HG02884 (cell line): ENCODE data around the gene ANXA10.
"Not testable (repeated sequence)": the region's sequence is repeated elsewhere in the genome, so short reads cannot be mapped to it uniquely, and the experiment has no call there.

ENCODE experiments used
- ATAC-seq: cut with Tn5 transposase; IDR thresholded peaks from one replicate; pipeline ENCODE4 v1.9.1; 2021; ENCODE audit warnings: mild to moderate bottlenecking, moderate library complexity; ENCODE audit not compliant: unreplicated experiment

Gene ANXA10

DNA sequence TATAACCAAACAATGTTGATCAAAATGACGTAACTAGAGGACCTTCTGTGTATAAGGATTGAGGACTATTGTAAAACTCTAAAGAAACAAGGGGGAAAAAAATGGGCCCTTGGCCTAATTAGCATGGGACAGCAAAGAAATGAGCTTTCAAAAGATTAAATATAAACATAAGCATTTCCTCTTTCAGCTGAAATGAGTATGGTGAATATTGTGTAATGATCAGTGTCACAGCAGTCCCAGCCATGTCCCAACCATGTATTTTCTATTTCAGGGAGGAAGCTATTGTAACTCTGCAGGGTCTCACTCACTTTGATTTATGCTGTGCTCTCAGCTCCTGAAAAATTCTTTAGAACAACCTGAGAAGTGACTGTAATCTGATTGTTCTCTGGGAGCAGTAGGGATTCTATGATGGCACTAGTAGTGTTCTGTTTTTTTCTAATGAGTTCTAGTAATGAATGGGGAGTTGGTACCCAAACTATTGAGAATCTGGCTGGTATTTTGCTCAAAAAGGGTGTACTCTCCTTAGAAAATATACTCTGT lies 25.8 kb downstream of the ANXA10 start:
- ATAC-seq, result no peak

DNA sequence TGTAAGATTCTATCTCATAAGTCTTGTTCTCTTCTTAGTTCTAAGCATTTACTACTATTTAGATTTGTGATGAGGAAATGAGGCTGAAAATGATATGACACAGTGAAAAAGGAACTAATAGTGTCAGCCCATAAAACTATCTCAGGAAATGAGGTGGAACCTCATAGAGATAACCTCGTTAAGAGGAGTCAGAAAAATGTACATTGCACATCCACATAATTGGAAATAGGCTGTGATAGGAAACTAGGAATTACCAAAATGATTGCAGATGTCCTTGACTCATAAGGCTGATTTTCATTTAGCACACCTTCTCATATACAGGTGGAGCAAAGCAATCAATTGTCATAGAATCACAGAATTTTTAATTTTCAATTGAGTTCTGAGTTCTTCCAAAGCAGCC lies 26.8 kb downstream of the ANXA10 start:
- ATAC-seq, result no peak

DNA sequence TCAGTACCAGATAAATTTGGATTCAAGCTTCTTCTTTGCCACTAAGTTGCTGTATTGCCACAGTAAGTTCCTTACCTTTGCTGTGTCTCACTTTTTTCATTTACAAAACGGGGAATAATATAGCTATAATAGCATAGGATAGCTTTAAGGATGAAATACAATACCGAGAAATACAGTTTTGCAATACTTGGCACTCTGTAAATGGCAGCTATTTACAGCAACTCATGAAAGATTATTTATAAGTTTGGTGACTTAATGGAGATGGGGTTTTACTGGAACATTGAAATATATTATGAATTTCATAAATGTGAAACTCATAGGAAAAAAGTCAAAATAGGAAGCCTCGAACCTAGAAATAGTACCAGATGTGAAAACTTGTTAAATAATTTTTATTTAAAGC lies 27.6 kb downstream of the ANXA10 start:
- ATAC-seq, result no peak

DNA sequence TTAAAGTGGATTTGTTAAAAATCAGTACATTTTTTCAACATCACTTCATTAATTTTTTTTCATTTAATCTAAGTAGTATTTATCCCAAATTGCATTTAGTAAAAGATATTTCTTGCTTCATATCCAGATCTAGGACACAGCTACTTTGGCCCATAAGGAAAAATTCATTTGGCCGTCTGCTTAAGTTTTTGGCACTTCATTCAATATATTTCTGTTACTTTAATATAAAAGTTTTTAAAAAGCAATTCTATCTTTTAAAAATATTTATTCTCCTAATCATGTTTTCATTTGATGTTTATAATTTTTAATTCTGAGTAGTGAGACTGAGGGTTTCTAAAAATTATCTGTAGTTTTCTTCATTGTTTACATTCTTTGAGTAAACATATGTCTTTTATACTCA lies 28.5 kb downstream of the ANXA10 start:
- no peak for ATAC-seq

DNA sequence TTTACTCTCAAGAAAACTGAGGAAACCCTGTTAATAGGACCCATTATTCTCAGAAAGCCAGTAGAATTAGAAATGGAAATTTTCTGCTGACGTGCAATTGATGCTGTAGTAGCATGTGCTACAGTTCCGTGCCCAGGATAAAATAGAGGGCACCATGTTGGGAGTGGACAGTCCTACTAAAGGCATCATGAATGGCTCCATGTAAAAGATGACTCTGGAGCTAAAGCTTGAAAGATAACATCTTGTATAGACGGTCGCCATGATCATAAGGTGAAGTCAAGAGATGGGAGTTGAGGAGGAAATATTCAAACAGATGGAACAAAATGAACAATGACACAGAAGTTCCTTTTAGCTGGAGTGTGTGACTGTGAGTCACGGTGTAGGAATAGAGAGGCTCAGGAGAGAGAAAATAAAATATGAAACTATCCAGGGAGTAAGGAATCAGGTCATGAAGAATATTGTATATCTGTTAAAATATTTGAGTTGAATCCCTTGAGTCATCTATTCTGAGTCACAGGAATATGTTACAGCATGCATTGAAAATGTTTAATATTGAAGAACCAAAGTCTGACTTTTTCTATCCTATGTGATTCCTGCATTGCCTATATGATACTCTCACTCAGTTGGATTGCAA lies 31.8 kb downstream of the ANXA10 start:
- no peak for ATAC-seq

DNA sequence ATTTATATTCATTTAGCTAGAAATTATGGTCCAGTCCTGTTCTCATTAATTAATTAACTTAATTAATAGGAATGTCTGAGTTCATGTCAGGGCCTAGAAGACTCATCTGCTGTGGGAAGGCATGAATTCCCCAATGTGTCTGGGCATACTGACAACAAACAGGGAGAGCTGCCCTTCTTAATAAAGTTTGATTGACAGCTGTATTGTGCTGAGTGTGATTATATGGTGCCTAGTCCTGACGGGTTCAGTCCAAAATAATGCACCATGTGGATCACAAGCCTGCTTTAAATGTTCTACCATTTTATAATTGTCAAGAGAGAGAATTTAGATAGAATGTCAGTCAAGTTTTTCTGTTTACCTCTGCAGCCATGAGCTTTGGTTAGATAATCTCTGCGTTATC lies 34.6 kb downstream of the ANXA10 start:
- no peak for ATAC-seq

DNA sequence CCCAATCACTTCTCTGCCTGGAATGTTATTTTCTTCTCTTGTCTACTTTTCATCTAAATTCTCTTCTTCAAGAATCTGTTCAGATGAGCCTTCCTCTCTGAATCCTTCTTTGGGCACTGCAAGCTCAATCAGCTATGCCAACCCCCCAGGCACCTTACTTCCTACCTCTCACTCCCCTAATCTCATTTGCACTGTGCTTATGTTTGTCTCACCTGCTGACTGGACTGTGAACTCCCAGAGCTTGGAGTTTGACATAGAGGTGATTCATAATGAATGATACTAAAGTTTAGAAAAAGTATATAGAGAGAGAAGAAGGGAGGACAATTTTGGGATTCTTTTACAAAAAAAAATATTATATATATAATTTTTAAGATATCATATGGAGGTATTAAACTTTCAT lies 36.3 kb downstream of the ANXA10 start:
- ATAC-seq, result no peak

DNA sequence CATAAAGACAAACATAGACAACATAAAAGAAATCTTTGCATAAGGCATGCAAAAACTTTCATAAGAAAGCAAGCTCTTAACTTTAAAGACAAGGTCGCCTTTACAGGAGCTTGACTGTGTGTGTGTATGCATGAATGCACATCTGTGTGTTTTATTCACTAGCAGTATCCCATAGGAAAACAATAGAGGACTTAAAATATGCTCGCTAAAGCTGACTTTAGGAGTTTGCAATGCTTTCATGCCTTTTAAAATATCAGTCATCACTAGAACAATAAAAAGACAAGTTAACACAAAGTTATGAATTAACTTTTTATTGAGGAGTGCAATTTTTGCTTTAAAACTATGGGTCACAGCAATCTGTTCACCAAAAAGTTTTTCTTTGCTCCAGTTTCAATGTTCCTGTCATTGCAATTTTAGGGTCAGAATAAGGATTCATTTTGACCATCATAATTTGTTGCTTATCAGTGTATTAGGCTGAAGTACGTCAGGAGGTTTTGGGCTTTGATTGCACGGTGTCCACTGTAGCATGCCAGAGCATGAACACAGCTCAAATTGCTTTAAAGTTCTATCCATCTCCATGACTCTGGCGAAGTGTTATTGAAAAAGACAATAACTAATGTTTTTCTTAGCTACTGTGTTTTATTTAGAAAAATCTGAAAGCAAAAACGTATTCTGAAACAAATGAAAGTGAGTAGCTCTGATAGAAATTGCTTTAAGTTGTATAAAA lies 36.9 kb downstream of the ANXA10 start:
- ATAC-seq, result no peak

DNA sequence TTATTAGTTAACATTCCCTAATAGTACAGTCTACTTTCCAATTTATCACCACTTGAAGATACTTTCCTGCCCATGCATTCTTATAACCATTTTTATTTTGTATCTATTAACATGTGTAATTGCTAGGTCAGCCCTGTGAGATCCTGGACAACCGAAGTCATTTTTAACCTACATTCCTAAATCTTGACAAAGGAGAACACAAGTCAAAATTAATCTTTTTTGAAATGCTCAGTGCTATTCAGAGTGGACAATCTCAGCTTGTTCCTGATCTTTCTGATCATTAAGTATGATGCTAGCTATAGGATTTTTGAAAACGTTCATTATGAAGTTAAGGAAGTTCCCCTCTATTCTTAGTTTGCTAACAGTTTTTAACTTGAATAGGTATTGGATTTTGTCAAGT lies 37.5 kb downstream of the ANXA10 start:
- no peak for ATAC-seq

DNA sequence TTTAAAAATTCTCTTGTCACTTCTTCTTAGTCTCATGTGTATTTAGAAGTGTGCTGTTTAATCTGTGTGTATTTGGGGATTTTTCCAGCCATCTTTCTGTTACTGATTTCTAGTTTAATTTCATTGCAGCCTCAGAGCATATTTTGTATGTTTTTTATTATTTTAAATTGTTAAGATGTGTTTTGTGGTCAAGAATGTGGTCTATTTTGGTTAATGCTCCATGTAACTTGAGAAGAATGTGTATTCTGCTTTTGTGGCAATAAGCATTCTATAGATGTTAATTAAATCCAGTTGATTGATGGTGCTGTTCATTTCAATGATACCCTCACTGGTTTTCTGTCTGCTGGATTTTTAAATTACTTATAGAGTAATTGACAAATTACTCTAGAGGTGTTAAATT lies 38.9 kb downstream of the ANXA10 start:
- ATAC-seq, result no peak

DNA sequence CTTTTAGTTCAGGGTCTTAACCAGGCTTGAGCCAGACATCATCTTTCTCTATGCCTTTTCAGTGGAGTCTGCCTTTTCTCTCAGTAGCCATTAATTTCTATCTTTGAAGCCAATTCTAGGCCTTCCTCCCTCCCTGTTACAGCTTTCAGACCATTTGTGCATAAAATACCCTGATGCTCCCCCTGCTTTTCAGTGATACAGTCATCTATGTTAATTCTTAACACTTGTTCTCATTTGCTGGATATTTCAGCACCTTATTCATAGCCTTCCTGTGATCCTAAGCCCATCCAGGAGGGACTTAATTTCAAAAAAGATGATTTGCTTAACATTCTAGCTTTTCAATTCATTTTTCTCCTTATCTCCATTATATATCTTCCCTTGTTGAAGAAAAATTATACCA lies 42.3 kb downstream of the ANXA10 start:
- ATAC-seq, result no peak

DNA sequence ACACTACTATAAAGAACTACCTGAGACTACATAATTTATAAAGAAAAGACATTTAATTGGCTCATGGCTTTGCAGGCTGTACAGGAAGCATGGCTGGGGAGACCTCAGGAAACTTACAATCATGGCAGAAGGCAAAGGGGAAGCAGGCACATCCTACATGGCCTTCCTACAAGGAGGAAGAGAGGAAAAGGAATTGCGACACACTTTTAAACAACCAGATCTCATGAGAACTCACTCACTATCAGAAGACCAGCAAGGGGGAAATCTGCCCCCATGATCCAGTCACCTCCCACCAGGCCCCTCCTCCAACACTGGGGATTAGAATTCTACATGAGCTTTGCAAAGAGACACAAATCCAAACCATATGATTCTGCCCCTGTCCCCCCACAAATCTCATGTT lies 43.5 kb downstream of the ANXA10 start:
- ATAC-seq, result not testable (repeated sequence)

DNA sequence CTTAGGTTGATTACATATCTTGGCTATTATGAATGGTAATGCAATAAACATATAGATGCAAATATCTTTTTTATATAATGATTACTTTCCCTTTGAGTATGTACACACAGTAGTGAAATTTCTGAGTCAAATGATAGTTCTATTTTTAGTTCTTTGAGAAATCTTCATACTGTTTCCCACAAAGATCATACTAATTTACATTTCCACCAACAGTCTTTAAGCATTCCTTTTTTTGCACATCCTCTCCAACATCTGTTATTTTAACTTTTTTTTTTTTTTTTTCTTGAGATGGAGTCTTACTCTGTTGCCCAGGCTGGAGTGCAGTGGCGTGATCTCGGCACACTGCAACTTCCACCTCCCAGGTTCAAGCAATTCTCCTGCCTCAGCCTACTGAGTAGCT lies 45.4 kb downstream of the ANXA10 start:
- not testable (repeated sequence) for ATAC-seq

DNA sequence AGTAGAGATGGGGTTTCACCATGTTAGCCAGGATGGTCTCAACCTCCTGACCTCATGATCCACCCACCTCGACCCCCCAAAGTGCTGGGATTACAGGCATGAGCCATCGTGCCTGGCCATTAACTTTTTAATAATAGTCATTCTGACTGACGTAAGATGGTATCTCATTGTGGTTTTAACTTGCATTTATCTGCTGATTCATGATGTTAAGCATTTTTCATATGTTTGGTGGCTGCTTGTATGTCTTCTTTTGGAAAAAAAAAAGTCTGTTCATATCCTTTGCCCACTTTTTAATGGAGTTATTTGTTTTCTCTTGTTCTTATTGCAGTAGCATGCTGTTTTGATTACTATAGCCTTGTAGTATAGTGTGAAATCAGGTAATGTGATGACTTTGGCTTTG lies 45.8 kb downstream of the ANXA10 start:
- no peak for ATAC-seq

DNA sequence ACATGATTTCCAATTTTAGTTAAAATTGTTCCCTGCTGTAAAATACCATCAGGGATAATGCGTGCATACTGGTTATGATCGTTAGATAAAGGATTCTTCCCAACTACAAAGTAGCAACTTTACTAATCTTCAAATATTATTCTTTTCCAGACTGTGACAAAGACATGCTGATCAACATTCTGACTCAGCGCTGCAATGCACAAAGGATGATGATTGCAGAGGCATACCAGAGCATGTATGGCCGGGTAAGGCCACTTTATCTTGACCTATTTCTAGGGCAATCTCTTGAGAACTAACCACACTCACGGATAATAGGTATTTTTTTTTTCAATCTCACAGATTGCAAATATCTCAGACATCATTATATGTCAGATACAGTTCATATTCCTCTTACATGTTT lies 47.0 kb downstream of the ANXA10 start:
- ATAC-seq, result no peak

DNA sequence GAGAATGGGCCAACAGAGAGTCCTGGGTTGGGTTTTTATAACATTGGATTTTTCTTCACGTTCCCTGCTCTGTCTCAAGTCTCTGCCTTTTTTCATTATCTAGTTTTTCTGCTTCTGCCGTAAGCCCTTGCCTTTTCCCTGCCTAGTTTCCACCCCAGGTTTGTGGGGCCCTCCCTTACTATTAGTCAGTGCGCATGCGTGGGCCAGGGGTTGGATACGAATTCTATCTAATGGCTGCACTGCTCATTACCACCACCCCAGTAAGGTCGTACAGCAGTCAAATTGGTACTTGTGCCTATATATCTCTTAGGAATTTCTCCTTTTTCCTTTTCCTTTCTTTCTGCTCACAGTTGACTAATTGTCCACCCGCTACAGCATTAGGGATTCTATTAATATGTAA lies 49.4 kb downstream of the ANXA10 start:
- ATAC-seq, result no peak

DNA sequence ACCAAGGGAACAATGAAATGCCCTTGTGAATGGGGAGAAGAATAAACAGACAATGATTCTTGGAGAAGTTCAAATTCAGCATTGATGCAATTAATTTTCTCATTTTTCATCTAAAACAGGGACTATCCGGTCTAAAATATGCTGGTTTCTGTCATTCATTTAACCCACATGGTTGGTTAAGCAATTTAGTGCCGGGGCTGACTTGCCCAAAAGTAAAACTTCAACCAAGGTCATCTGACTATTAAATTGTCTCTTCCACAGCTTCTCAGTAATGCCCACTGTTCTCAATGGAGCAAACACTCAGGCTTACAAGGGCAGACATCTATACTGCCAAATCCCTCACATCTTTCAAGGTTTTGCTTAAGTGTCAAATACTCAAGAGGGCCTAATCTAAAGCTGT lies 51.3 kb downstream of the ANXA10 start:
- ATAC-seq, result no peak

DNA sequence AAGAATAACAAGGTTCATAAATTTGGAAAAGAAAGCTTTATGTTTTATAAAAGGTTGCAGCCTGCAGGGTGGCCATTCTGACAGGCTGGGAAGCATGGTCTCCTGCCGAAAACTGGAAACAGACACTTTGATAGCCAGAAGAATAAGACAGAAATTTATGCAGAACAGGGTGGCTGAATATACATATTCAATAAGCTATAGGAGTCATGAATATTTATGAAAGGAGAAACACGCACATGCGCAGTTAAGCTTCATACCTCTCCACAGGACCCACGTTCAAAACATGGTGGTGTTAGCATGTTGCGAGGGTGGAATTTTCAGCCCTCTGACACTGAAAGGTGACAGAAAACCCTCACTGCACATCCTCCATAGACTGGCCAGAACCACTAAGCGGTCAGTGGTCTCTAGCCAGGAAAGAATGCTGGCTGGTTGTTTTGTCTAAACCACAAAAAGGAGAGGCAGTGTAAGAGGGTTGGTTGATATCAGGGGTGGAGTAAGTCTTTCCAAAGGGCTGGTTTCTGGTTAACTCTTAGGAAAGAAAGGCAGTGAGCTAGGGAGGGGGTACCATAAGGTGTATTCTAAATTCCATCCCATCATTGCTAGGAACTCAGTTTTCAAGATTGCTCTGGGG lies 58.2 kb downstream of the ANXA10 start:
- ATAC-seq, result no peak

DNA sequence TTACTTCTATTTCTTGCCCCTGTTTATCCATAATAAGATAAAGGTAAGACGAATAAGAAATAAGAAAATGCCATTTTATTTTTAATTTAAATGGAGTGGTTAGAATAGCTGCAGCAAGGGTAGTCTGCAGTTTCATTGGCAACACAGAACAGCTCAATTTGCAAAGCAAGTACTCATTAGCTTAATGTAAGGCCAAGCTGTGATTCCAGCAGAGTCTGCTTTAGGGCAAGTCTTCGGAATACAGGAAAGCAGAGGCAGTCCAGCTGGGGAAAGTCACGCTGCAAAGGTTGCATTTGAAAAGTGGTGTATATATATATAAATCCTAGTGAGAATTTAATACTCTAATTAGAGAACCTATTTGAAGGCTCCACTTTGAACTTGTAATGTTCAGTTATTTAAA lies 59.0 kb downstream of the ANXA10 start:
- ATAC-seq, result no peak

DNA sequence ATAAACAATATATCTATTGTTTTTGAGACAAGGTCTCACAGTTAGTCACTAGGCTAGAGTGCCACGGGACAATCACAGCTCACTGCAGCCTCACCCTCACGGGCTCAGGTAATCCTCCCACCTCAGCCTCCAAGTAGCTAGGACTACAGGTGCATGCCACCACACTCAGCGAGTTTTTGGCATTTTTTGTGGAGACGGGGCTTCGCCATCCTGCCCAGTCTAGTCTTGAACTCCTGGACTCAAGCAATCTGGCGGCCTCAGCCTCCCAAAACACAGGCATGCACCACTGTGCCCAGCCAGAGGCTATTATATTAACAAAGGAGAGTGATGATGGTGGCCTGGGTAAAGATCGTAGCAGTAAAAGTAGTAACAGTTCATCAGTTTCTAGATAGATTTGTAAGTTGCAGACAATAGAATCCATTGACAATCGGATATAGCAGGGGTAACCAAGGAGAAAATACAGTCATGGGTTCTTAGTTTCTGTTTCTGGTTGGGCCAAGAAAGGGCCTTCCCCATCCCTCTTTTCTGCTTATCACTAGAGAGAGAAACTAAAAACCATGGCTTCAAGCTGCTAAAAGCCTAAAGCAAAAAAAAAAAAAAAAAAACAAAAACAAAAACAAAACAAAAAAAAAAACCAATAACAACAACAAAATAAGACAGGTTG lies 60.6 kb downstream of the ANXA10 start:
- no peak for ATAC-seq

DNA sequence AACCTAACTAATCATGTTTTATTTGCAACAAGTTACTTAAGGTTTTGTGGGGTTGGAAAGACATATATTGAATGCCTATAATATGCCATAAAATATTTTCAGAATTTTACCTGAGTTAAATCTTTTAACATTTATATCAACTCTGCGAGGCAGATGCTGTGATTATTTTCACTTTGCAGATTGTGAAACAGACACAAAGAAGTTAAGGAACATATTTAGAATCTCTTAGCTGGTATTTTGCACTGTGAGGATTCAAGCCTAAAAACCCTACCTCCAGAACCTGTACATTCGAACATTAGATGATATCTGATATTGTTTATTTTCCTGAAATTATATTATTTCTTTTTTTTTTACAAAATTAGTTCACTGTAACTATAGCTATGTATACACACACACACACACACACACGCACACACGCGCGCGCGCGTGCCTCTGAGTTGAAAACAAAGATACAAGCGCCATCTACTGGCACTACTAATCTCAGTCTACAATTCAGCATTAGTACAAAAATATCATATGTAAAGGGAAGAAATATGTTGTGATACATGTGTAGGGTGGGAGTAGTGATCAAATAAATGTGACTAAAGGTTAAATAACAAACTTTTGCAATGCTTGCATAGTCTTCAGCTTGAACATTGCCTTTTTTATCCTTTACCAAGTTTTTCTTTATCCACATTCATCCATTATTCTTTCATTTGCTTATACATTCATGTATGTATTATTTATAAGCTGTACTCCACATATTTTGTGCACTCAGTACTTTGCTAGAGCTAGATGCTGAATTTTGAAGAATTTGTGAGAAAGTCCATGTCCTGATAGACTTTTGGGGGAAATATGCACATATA lies 61.5 kb downstream of the ANXA10 start:
- peak; percentile 94 for ATAC-seq
